Fibroblast of lung (primary cell): Measurements from ENCODE around the gene GPR142. TPM values are rescaled to one million over a fixed set of nuclear protein-coding genes. Genes with fewer than 3 reads are reported as not detected.
A peak's percentile ranks its signal among the peaks of the same experiment; 100 is the strongest.

Source experiments
- DNase-seq, 2 donors: peaks; one replicate each; pipeline versions ENCODE4 v3.0.0 to v3.0.0-alpha.2; 2010; ENCODE audit warnings: low read depth in 2 of 2
- H2AFZ ChIP-seq: 2 replicates; pipeline ENCODE4 v1.5.1; 2012; ENCODE audit warnings: low read length, control low read depth, inconsistent platforms
- H3K27ac ChIP-seq: 2 replicates; pipeline ENCODE4 v1.5.1; 2011; ENCODE audit warnings: low read length, control low read depth; ENCODE audit not compliant: insufficient read depth
- H3K27me3 ChIP-seq: 2 replicates; pipeline ENCODE4 v1.5.1; 2011; ENCODE audit warnings: mild to moderate bottlenecking, low read length; ENCODE audit not compliant: control insufficient read depth, insufficient read depth
- H3K36me3 ChIP-seq: 2 replicates; pipeline ENCODE4 v1.5.1; 2011; ENCODE audit warnings: low read length; ENCODE audit not compliant: control insufficient read depth, insufficient read depth
- H3K4me1 ChIP-seq: 2 replicates; pipeline ENCODE4 v1.5.1; 2011; ENCODE audit warnings: low read length; ENCODE audit not compliant: control insufficient read depth, insufficient read depth; ENCODE audit errors: extremely low read depth
- H3K4me2 ChIP-seq: 2 replicates; pipeline ENCODE4 v1.5.1; 2011; ENCODE audit warnings: low read length, control low read depth; ENCODE audit not compliant: insufficient read depth; ENCODE audit errors: extremely low read depth
- H3K4me3 ChIP-seq, 4 experiments: fragments of 200-600 bp in 1 of 4; sonication (generic) in 1 of 4; replicated peaks in 1 of 4; 2 replicates each; pipeline ENCODE4 v1.5.1; 2011 to 2016; ENCODE audit warnings: low read length in 4 of 4, low read depth in 3 of 4, mild to moderate bottlenecking in 3 of 4, control low read depth in 2 of 4, inconsistent platforms in 1 of 4, mixed read lengths in 1 of 4; ENCODE audit not compliant: insufficient read depth in 1 of 4; ENCODE audit errors: control extremely low read depth in 1 of 4
- H3K79me2 ChIP-seq: 2 replicates; pipeline ENCODE4 v1.5.1; 2012; ENCODE audit warnings: mild to moderate bottlenecking, low read length, inconsistent platforms; ENCODE audit not compliant: control insufficient read depth, insufficient read depth
- H3K9ac ChIP-seq: 2 replicates; pipeline ENCODE4 v1.5.1; 2011; ENCODE audit warnings: mild to moderate bottlenecking, low read length, control low read depth; ENCODE audit not compliant: insufficient read depth
- H3K9me3 ChIP-seq: 2 replicates; pipeline ENCODE4 v1.5.1; 2012; ENCODE audit warnings: low read depth, low read length; ENCODE audit not compliant: control insufficient read depth, insufficient read depth
- H4K20me1 ChIP-seq: 2 replicates; pipeline ENCODE4 v1.5.1; 2011; ENCODE audit warnings: low read length; ENCODE audit not compliant: control insufficient read depth, insufficient read depth; ENCODE audit errors: extremely low read depth
- EZH2 ChIP-seq: IDR thresholded peaks from 2 replicates; pipeline ENCODE4 v1.5.1; 2012; ENCODE audit warnings: low read length, control low read depth, mild to moderate bottlenecking; ENCODE audit errors: missing control alignments
- polyA plus RNA-seq, 2 donors: library from polyadenylated mRNA; depleted of rRNA in 1 of 2; stranded (reverse) in 1 of 2; unstranded in 1 of 2; fragments of >200 nt; gene quantifications; 2 replicates each; pipeline ENCODE4 v1.2.1, GENCODE V29; 2011 to 2012; ENCODE audit warnings: missing spikeins in 1 of 2
- total RNA-seq: library from RNA; depleted of rRNA; stranded (reverse); fragments of >200 nt; gene quantifications from 2 replicates; pipeline ENCODE4 v1.2.1, GENCODE V29; 2014
- TF ChIP-seq, protein P1 (sequence below), 2 donors: IDR thresholded peaks in 1 of 2; conservative IDR thresholded peaks in 1 of 2; 1 replicate in 1 of 2; 2 replicates in 1 of 2; pipeline ENCODE4 v1.5.1; 2011 to 2012; ENCODE audit warnings: low read length in 2 of 2, control low read depth in 1 of 2, inconsistent platforms in 1 of 2, low read depth in 1 of 2, mild to moderate bottlenecking in 1 of 2

Gene GPR142
- total and polyA plus RNA-seq, 2 donors (not counting 1 experiment from before 2014, with no cell fraction given), result not detected

DNA sequence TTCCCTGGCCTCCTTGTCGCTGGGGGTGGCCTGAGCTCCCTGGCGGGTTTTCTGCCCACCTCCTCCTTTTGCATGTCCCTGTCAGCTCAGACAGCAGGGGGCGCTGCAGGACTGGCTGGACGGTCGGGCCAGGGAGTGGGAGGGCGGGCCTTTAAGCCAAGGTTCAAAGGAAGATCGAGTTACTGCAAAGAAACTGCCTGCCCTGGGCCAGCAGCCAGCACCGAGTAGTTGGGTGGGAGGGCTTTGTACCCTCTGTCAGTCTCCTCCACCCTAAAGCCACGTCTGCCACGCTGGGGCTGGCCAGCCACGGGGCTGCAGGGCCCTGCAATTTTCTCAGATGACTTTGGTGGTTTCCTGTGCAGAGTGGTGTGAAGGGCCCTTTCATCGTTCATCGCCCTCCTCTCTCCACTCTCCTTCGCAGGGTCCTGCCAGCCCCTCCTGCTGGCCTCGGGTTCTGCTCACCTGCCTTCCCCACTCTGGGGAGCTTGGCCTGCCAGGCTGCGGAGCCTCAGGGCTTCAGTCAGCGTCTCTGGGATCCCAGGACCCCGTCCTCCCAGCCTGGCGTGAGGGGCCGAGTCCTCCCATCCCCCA, 12.3 kb downstream of the GPR142 start:
- Histone ChIP-seq H3K27me3 (no peaks in the 10 kb centered on the region), H3K9me3 (no peaks in the 10 kb centered on the region), H2AFZ (no peak overlapping the region), H3K9ac (no peak overlapping the region), H3K4me2 (no peak overlapping the region), H3K36me3 (no peaks in the 10 kb centered on the region), H3K27ac (no peak overlapping the region), H4K20me1 (no peaks in the 10 kb centered on the region), H3K4me3 (no peak overlapping the region), H3K4me1 (no peaks in the 10 kb centered on the region), H3K79me2 (no peaks in the 10 kb centered on the region)
- TF ChIP-seq, protein P1, sequence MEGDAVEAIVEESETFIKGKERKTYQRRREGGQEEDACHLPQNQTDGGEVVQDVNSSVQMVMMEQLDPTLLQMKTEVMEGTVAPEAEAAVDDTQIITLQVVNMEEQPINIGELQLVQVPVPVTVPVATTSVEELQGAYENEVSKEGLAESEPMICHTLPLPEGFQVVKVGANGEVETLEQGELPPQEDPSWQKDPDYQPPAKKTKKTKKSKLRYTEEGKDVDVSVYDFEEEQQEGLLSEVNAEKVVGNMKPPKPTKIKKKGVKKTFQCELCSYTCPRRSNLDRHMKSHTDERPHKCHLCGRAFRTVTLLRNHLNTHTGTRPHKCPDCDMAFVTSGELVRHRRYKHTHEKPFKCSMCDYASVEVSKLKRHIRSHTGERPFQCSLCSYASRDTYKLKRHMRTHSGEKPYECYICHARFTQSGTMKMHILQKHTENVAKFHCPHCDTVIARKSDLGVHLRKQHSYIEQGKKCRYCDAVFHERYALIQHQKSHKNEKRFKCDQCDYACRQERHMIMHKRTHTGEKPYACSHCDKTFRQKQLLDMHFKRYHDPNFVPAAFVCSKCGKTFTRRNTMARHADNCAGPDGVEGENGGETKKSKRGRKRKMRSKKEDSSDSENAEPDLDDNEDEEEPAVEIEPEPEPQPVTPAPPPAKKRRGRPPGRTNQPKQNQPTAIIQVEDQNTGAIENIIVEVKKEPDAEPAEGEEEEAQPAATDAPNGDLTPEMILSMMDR (conservative IDR thresholded peaks at IDR 0.05 in 1 of 2, IDR thresholded peaks at IDR 0.05 in 1 of 2; ENCODE audit: low read depth in 1 of 2, low read length in 2 of 2), result peak; percentile 64 to 74
- no peak for TF ChIP-seq EZH2
- DNase-seq, result peak; percentile 62 to 74

DNA sequence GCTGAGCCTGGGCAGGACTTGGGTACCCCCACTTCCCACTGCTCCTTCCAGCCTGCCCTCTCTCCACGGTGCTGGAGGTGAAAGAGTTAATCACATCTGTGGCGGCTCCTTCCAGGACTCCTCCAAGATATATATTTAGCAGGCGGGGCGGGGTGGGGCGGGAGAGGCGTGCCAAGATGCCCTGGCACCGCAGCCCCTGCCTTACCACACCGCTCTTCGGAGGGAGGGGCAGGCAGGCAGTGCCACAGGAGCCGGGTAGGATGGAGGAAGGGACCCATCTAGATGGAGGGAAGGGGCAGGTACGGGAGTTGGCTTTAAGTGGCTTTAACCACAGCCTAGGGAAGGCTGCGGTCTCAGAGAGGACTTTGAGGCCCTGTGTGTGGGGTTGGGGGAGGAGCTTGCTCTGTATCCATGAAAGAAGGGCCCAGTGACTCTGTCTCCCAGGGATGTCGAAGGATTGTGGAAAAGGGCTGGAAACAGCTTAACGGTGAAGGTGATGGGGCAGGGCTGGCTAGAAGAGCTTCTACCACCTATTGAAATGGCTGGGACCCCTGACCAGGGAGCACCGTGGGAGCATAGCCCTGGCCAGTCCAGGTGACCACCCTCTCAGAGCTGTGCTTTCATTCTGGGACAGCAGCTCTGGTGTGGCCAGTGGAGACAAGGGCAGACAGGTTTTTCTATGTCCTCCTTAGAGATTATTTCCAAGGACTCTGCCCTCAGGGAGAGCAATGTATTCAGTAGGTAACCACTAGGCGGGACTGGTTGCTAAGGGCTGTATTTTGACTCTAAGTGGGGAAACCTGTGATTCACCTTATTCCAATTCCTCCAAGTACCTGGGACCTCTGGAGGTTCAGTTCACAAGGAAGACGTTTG, 13.0 kb downstream of the GPR142 start:
- TF ChIP-seq, protein P1 (conservative IDR thresholded peaks at IDR 0.05 in 1 of 2, IDR thresholded peaks at IDR 0.05 in 1 of 2; ENCODE audit: low read depth in 1 of 2, low read length in 2 of 2), result no peak
- no peak for TF ChIP-seq EZH2
- Histone ChIP-seq H3K79me2 (no peaks in the 10 kb centered on the region), H3K4me3 (no peak overlapping the region), H3K27me3 (no peaks in the 10 kb centered on the region), H3K4me2 (no peak overlapping the region), H2AFZ (no peak overlapping the region), H3K9me3 (no peaks in the 10 kb centered on the region), H3K27ac (no peak overlapping the region), H4K20me1 (no peaks in the 10 kb centered on the region), H3K4me1 (no peaks in the 10 kb centered on the region), H3K9ac (no peak overlapping the region), H3K36me3 (no peaks in the 10 kb centered on the region)
- no peak for DNase-seq

DNA sequence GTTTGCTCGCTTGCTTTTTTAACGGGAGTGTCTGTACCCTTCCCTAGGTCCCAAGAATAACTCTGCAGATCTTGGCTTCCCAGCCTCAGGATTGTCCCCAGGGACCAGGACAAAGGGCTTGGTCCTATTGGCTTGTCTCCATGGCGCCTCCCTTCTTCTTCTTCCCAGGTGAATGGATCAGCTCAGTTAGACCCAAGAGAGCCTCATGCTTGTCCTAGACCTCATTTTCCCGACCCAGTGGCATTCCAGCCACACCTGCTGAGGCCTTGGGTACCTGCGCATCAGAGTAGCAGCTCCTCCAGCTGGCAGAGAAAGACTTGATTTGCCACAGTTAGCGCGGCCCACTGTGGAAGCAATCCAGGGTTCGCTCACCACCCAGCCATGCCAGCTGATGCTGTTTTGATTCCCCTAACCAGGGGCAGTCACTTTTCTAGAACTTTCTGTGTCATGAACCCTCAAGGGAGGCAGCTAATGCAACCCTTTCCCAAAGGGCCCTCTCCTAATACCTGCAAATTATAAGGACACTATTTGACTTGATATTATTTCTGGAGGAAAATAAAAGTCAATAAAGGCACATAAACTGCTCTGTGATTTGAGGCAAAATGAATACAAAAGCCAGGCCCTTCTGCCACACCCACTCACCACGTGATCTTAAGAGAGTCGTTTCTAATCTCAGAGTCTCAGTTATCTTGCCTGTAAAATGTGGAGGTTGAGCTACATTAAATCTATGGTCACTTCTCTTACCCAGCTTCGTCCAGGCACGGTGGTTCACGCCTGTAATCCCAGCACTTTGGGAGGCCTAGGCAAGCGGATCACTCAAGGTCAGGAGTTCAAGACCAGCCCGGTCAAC, 13.9 kb downstream of the GPR142 start:
- Histone ChIP-seq H4K20me1 (no peaks in the 10 kb centered on the region), H3K36me3 (no peaks in the 10 kb centered on the region), H3K27ac (no peak overlapping the region), H3K9ac (no peak overlapping the region), H3K4me1 (no peaks in the 10 kb centered on the region), H2AFZ (no peak overlapping the region), H3K4me3 (no peak overlapping the region), H3K79me2 (no peaks in the 10 kb centered on the region), H3K9me3 (no peaks in the 10 kb centered on the region), H3K4me2 (no peak overlapping the region), H3K27me3 (no peaks in the 10 kb centered on the region)
- TF ChIP-seq, protein P1 (conservative IDR thresholded peaks at IDR 0.05 in 1 of 2, IDR thresholded peaks at IDR 0.05 in 1 of 2; ENCODE audit: low read depth in 1 of 2, low read length in 2 of 2), result no peak
- TF ChIP-seq EZH2, result no peak
- no peak for DNase-seq
